Hepatocyte (in vitro differentiated cells): ENCODE data around the gene CDPF1.

Source experiments
- CTCF ChIP-seq: fragments of 200-600 bp; sonication (generic); IDR thresholded peaks from 2 replicates; pipeline ENCODE4 v1.5.1; 2016; ENCODE audit warnings: antibody characterized with exemption, mild to moderate bottlenecking; ENCODE audit not compliant: poor library complexity
- EZH2phosphoT487 ChIP-seq: fragments of 200-600 bp; sonication (generic); IDR thresholded peaks from one replicate; pipeline ENCODE4 v1.6.1; 2018; ENCODE audit warnings: antibody characterized with exemption, mild to moderate bottlenecking, low read depth, moderate library complexity; ENCODE audit not compliant: unreplicated experiment, severe bottlenecking

GRCh38 chr22:46213052-46213451 lies 37.0 kb downstream of the CDPF1 start:
- TF ChIP-seq CTCF (no peak), EZH2phosphoT487 (no peak)
